Subcutaneous adipose tissue (tissue), 4 donors: Measurements from ENCODE around the gene MACF1. TPM values are rescaled to one million over a fixed set of nuclear protein-coding genes. Genes with fewer than 3 reads are reported as not detected.

Experiments
- CTCF ChIP-seq: fragments of 450-650 bp; IDR thresholded peaks from one replicate; pipeline ENCODE4 v1.5.1; 2016; ENCODE audit warnings: low read depth, mild to moderate bottlenecking, control low read depth, antibody characterized with exemption, moderate library complexity
- total RNA-seq, 4 donors: library from RNA; depleted of rRNA; stranded (reverse); fragments of >200 nt; gene quantifications; one replicate each; pipeline ENCODE4 v1.1.0, GENCODE V29; 2016

The MACF1 gene
- total RNA-seq, 4 donors from 2014 or later, result 297 to 398 (median 352) TPM

- no peak for TF ChIP-seq CTCF
Observed at GRCh38 chr1:39295901-39296300, 91.4 kb downstream of the MACF1 start.

- no peak for TF ChIP-seq CTCF
Observed at GRCh38 chr1:39297551-39297950, 93.1 kb downstream of the MACF1 start.

- no peak for TF ChIP-seq CTCF
Observed at GRCh38 chr1:39301606-39302005, 97.1 kb downstream of the MACF1 start.

GRCh38 chr1:39305555-39305954 lies 101.1 kb downstream of the MACF1 start:
- no peak for TF ChIP-seq CTCF

- no peak for TF ChIP-seq CTCF
Observed at GRCh38 chr1:39310015-39310414, 105.5 kb downstream of the MACF1 start.

- TF ChIP-seq CTCF, result no peak
Observed at GRCh38 chr1:39310691-39311090, 106.2 kb downstream of the MACF1 start.

GRCh38 chr1:39317111-39317510 lies 112.6 kb downstream of the MACF1 start:
- no peak for TF ChIP-seq CTCF
